ENCODE measurements around the gene PER2. TPM values are rescaled to one million over a fixed set of nuclear protein-coding genes. Genes with fewer than 3 reads are reported as not detected.

The PER2 gene
- total and polyA plus RNA-seq, 9 of the 15 experiments (the other 6 are each of a cell fraction or from before 2014, with no cell fraction given): 1.1 to 10.3 (median 2.9) TPM

DNA sequence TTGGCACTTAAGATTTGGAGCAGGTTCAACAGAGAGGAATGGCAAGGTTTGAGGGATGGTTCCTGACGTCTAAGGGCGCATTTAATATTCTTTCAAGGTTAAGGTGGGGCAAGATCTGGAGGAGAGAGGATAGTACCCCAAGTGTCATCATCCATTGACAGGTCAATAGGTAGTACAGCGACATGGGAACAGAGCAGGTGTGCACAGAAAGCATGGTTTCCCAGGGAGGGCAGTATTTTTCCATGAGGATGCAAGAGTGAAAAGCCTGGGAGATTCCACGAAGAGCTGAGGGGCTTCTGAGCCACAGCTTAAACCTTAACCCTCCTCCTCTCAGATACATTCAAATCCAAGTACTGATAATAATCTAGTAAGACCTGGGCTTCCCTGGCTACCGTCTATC lies 57.7 kb downstream of the PER2 start (continued):
- TF ChIP-seq JUN (IDR thresholded peaks at IDR 0.05; ENCODE audit: borderline replicate concordance, low read depth, low read length) (no peak), JUN (CRISPR knock-in tag; IDR thresholded peaks at IDR 0.05; ENCODE audit: borderline replicate concordance) (no peak)
- TF ChIP-seq, protein P1, sequence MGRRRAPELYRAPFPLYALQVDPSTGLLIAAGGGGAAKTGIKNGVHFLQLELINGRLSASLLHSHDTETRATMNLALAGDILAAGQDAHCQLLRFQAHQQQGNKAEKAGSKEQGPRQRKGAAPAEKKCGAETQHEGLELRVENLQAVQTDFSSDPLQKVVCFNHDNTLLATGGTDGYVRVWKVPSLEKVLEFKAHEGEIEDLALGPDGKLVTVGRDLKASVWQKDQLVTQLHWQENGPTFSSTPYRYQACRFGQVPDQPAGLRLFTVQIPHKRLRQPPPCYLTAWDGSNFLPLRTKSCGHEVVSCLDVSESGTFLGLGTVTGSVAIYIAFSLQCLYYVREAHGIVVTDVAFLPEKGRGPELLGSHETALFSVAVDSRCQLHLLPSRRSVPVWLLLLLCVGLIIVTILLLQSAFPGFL (CRISPR knock-in tag; IDR thresholded peaks at IDR 0.05): no peak

DNA sequence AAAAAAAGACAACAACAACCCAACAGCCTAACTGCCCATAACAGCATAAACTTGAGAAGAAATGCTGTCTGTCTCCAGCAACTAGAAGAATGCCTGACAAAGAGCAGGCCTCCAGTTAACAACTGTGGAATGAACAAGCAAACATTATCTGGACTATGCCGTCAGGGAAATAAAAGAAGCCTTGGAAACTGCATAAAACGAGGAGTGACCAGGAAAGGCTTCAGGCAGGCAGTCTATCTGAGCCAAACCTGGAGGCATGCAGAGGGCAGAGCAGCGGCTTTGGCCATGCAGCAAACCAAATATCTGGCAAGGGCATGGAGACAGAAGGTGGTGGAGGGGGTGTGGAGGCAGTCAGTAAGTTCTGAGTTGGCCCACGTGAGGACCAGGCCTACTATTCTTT lies 59.7 kb downstream of the PER2 start:
- no peaks in the 10 kb centered on the region for H3K9me1 ChIP-seq (ENCODE audit: control insufficient read depth, insufficient read depth, low read length)

More for the DNA sequence above, 59.7 kb downstream of the PER2 start:
- Histone ChIP-seq H3K9ac (ENCODE audit: insufficient read depth in 1 of 2, low read depth in 2 of 2, low read length in 2 of 2) (no peak overlapping the region), H3K36me3 (ENCODE audit: control insufficient read depth, insufficient read depth, low read length) (peaks cover 34% of the 10 kb centered on the region; the same call in 2 of the 3 replicates), H3K4me2 (ENCODE audit: insufficient read depth, low read length) (no peak overlapping the region), H2AFZ (ENCODE audit: low read depth, low read length) (no peak overlapping the region), H3K4me1 (replicated peaks in 1 of 2; ENCODE audit: control insufficient read depth in 2 of 2, insufficient read depth in 2 of 2, low read length in 2 of 2) (peaks cover 6 to 10% of the 10 kb centered on the region in 2 experiments; a peak in 4 of 5 replicates), H3K9me3 (replicated peaks; ENCODE audit: control insufficient read depth, insufficient read depth, low read depth, low read length) (no peaks in the 10 kb centered on the region), H3K79me2 (ENCODE audit: control insufficient read depth, insufficient read depth, low read length) (peaks cover 22% of the 10 kb centered on the region), H3K27ac (ENCODE audit: extremely low read depth, low read depth, low read length) (no peak overlapping the region), H3K27me3 (ENCODE audit: control insufficient read depth in 2 of 2, insufficient read depth in 2 of 2, low read length in 2 of 2) (no peaks in the 10 kb centered on the region), H3K4me3 (no peak overlapping the region), H4K20me1 (replicated peaks; ENCODE audit: control insufficient read depth, insufficient read depth, low read length) (no peaks in the 10 kb centered on the region)
- ATAC-seq (no peak), FAIRE-seq (no peak), DNase-seq (ENCODE audit: extremely low read depth in 1 of 4, low spot score in 3 of 4) (no peak)
- no TSS peak for BruUV-seq (replicated peaks)
- ChIA-PET CTCF (ENCODE audit: low intra/inter-chr PET ratio) (no interaction called here), POLR2A (no interaction called here)
- intact Hi-C loops (cut with micrococcal nuclease) (no loop called here), in situ Hi-C loops (cut with MboI) (no loop called here)
- 63% methylated on average over 4 of the region's 4 CpGs for whole genome bisulfite sequencing (ENCODE audit: insufficient coverage, low coverage, missing lambda C conversion rate)
- TF ChIP-seq ZNF174 (CRISPR knock-in tag; IDR thresholded peaks at IDR 0.05): no peak
- no peak for TF ChIP-seq ZNF695 (CRISPR knock-in tag; IDR thresholded peaks at IDR 0.05)
- TF ChIP-seq IFI16 (CRISPR knock-in tag; IDR thresholded peaks at IDR 0.05): no peak
- no peak for TF ChIP-seq CREB1 (IDR thresholded peaks at IDR 0.05)
- no peak for TF ChIP-seq CREB1 (CRISPR knock-in tag; IDR thresholded peaks at IDR 0.05)

All from K562 (cell line).